Hepatocyte (in vitro differentiated cells): ENCODE results near the gene SLC34A2. TPM values are rescaled to one million over a fixed set of nuclear protein-coding genes. Genes with fewer than 3 reads are reported as not detected.

Experiments used
- DNase-seq: peaks from one replicate; pipeline ENCODE4 v3.0.0-alpha.2; 2016; ENCODE audit warnings: low spot score
- H2AFZ ChIP-seq: fragments of 200-600 bp; sonication (generic); 2 replicates; pipeline ENCODE4 v1.6.0; 2016; ENCODE audit warnings: antibody characterized with exemption, mild to moderate bottlenecking
- H3K27ac ChIP-seq: fragments of 200-600 bp; sonication (generic); 2 replicates; pipeline ENCODE4 v1.5.1; 2016; ENCODE audit warnings: mild to moderate bottlenecking
- H3K27me3 ChIP-seq: fragments of 200-600 bp; sonication (generic); 2 replicates; pipeline ENCODE4 v1.6.1; 2016
- H3K36me3 ChIP-seq: fragments of 200-600 bp; sonication (generic); replicated peaks from 2 replicates; pipeline ENCODE4 v1.5.1; 2016; ENCODE audit warnings: low read depth; ENCODE audit not compliant: insufficient read depth
- H3K4me1 ChIP-seq: fragments of 200-600 bp; sonication (generic); 2 replicates; pipeline ENCODE4 v1.5.1; 2016; ENCODE audit warnings: mild to moderate bottlenecking, moderate library complexity; ENCODE audit not compliant: insufficient read depth
- H3K4me2 ChIP-seq: fragments of 200-600 bp; sonication (generic); 2 replicates; pipeline ENCODE4 v1.6.0; 2016
- H3K4me3 ChIP-seq: fragments of 200-600 bp; sonication (generic); 2 replicates; pipeline ENCODE4 v1.5.1; 2016; ENCODE audit warnings: mild to moderate bottlenecking
- H3K79me2 ChIP-seq: fragments of 200-600 bp; sonication (generic); 2 replicates; pipeline ENCODE4 v1.6.0; 2017; ENCODE audit warnings: mild to moderate bottlenecking
- H3K9me2 ChIP-seq: fragments of 200-600 bp; sonication (generic); replicated peaks from 2 replicates; pipeline ENCODE4 v1.6.0; 2017; ENCODE audit warnings: mild to moderate bottlenecking; ENCODE audit not compliant: insufficient read depth
- H3K9me3 ChIP-seq: fragments of 200-600 bp; sonication (generic); 2 replicates; pipeline ENCODE4 v1.5.1; 2016; ENCODE audit warnings: low read depth, mild to moderate bottlenecking
- H4K20me1 ChIP-seq: fragments of 200-600 bp; sonication (generic); 2 replicates; pipeline ENCODE4 v1.6.0; 2016; ENCODE audit warnings: mild to moderate bottlenecking; ENCODE audit not compliant: insufficient read depth, poor library complexity, severe bottlenecking
- CTCF ChIP-seq: fragments of 200-600 bp; sonication (generic); IDR thresholded peaks from 2 replicates; pipeline ENCODE4 v1.5.1; 2016; ENCODE audit warnings: antibody characterized with exemption, mild to moderate bottlenecking; ENCODE audit not compliant: poor library complexity
- EZH2 ChIP-seq: fragments of 200-600 bp; sonication (generic); IDR thresholded peaks from 2 replicates; pipeline ENCODE4 v1.6.1; 2016; ENCODE audit warnings: antibody characterized with exemption, mild to moderate bottlenecking, borderline replicate concordance
- EZH2phosphoT487 ChIP-seq: fragments of 200-600 bp; sonication (generic); IDR thresholded peaks from one replicate; pipeline ENCODE4 v1.6.1; 2018; ENCODE audit warnings: antibody characterized with exemption, mild to moderate bottlenecking, low read depth, moderate library complexity; ENCODE audit not compliant: unreplicated experiment, severe bottlenecking
- WGBS: methylation state at CpG from one replicate; pipeline ENCODE4 v1.1.6; 2016; ENCODE audit warnings: low lambda C conversion rate; ENCODE audit errors: missing lambda C conversion rate; 5-methylcytosine and 5-hydroxymethylcytosine counted together
- polyA plus RNA-seq: library from polyadenylated mRNA; unstranded; fragments of >200 nt; fragmentation: Nextera tagmentation; extraction: Ambion mirVana; gene quantifications from 2 replicates; pipeline ENCODE4 v1.2.1, GENCODE V29; 2016
- total RNA-seq: library from RNA; depleted of rRNA; stranded (reverse); fragments of >200 nt; gene quantifications from 2 replicates; pipeline ENCODE4 v1.2.3, GENCODE V29; 2014

Gene SLC34A2
- total and polyA plus RNA-seq, 2 experiments from 2014 or later, result 11.1 to 21.2 TPM

GRCh38 chr4:25662306-25662705 lies 6.7 kb downstream of the SLC34A2 start:
- Histone ChIP-seq H3K79me2 (no peaks in the 10 kb centered on the region), H3K4me1 (no peaks in the 10 kb centered on the region), H3K36me3 (no peaks in the 10 kb centered on the region), H2AFZ (no peak overlapping the region), H3K4me3 (no peak overlapping the region), H3K9me2 (no peaks in the 10 kb centered on the region), H4K20me1 (no peaks in the 10 kb centered on the region), H3K9me3 (no peaks in the 10 kb centered on the region), H3K4me2 (no peak overlapping the region), H3K27me3 (peaks cover 7% of the 10 kb centered on the region), H3K27ac (no peak overlapping the region)
- no peak for DNase-seq
- WGBS, result 96% methylated on average over 10 of the region's 10 CpGs
- TF ChIP-seq EZH2, result no peak
- TF ChIP-seq CTCF, result no peak
- no peak for TF ChIP-seq EZH2phosphoT487

- no peak overlapping the region for H3K27ac ChIP-seq
- TF ChIP-seq CTCF (no peak), EZH2 (no peak), EZH2phosphoT487 (no peak)
- no peaks in the 10 kb centered on the region for H3K27me3 ChIP-seq
Measured at GRCh38 chr4:25663781-25664180, 8.1 kb downstream of the SLC34A2 start.

GRCh38 chr4:25666031-25666630 lies 10.5 kb downstream of the SLC34A2 start:
- no peaks in the 10 kb centered on the region for H3K9me2 ChIP-seq
- no peaks in the 10 kb centered on the region for H3K4me1 ChIP-seq
- TF ChIP-seq EZH2phosphoT487 (no peak), EZH2 (no peak), CTCF (no peak)
- no peak overlapping the region for H2AFZ ChIP-seq
- no peak overlapping the region for H3K4me3 ChIP-seq
- H3K9me3 ChIP-seq, result no peaks in the 10 kb centered on the region
- no peaks in the 10 kb centered on the region for H3K27me3 ChIP-seq
- no peaks in the 10 kb centered on the region for H4K20me1 ChIP-seq
- WGBS, result 93% methylated on average over 9 of the region's 9 CpGs
- no peaks in the 10 kb centered on the region for H3K36me3 ChIP-seq
- no peak overlapping the region for H3K27ac ChIP-seq
- H3K79me2 ChIP-seq, result no peaks in the 10 kb centered on the region
- H3K4me2 ChIP-seq, result no peak overlapping the region
- no peak for DNase-seq

More at GRCh38 chr4:25663781-25664180, 8.1 kb downstream of the SLC34A2 start:
- no peaks in the 10 kb centered on the region for H3K79me2 ChIP-seq
- H4K20me1 ChIP-seq, result no peaks in the 10 kb centered on the region
- no peaks in the 10 kb centered on the region for H3K9me3 ChIP-seq
- H3K4me2 ChIP-seq, result no peak overlapping the region
- no peak overlapping the region for H2AFZ ChIP-seq
- no peaks in the 10 kb centered on the region for H3K9me2 ChIP-seq
- no peak for DNase-seq
- no peak overlapping the region for H3K4me3 ChIP-seq
- no peaks in the 10 kb centered on the region for H3K4me1 ChIP-seq
- no peaks in the 10 kb centered on the region for H3K36me3 ChIP-seq
- WGBS, result 49% methylated on average over 8 of the region's 8 CpGs
